Neutrophil (primary cell): ENCODE measurements around the gene NFATC3.
"Not testable (repeated sequence)": the region's sequence is repeated elsewhere in the genome, so short reads cannot be mapped to it uniquely, and the experiment has no call there.

Experiments
- H3K27ac ChIP-seq: fragments of 200-600 bp; sonication (generic); 2 replicates; pipeline ENCODE4 v1.5.1; 2016; ENCODE audit warnings: mild to moderate bottlenecking, moderate library complexity
- H3K27me3 ChIP-seq: fragments of 200-600 bp; sonication (generic); 2 replicates; pipeline ENCODE4 v1.6.0; 2016; ENCODE audit warnings: mild to moderate bottlenecking
- H3K36me3 ChIP-seq: fragments of 200-600 bp; sonication (generic); 2 replicates; pipeline ENCODE4 v1.5.1; 2017
- H3K4me1 ChIP-seq, 2 experiments: fragments of 200-600 bp in 1 of 2; sonication (generic) in 1 of 2; 1 replicate in 1 of 2; 2 replicates in 1 of 2; pipeline versions ENCODE4 v1.5.1 to v1.6.1; 2013 to 2016; ENCODE audit warnings: low read depth in 1 of 2, low read length in 1 of 2, mild to moderate bottlenecking in 1 of 2, moderate library complexity in 1 of 2; ENCODE audit not compliant: control insufficient read depth in 1 of 2, insufficient read depth in 1 of 2
- H3K4me3 ChIP-seq, 2 experiments: fragments of 200-600 bp in 1 of 2; sonication (generic) in 1 of 2; 1 replicate in 1 of 2; 2 replicates in 1 of 2; pipeline ENCODE4 v1.5.1; 2013 to 2016; ENCODE audit warnings: low read depth in 1 of 2, low read length in 1 of 2, mild to moderate bottlenecking in 1 of 2, moderate library complexity in 1 of 2
- H3K9me3 ChIP-seq: fragments of 200-600 bp; sonication (generic); 2 replicates; pipeline ENCODE4 v1.5.1; 2016
- TF ChIP-seq, protein P1 (sequence below): fragments of 200-600 bp; sonication (generic); IDR thresholded peaks from 2 replicates; pipeline ENCODE4 v1.5.1; 2016; ENCODE audit warnings: antibody characterized with exemption

The NFATC3 gene

DNA sequence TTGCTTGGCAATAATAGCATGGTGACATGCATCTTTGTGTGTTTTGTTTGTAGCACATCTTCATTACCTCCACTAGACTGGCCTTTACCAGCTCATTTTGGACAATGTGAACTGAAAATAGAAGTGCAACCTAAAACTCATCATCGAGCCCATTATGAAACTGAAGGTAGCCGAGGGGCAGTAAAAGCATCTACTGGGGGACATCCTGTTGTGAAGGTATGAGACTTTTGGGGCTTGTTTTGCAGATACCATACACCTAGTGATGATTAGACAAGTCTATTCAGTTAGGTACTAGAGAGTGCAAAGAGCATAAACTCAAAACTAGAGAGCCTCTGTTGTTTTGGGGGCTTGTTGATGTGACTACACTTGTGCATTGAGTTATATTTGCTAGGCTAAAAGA lies 41.2 kb downstream of the NFATC3 start:
- H3K4me1 ChIP-seq = peaks cover 0 to 5% of the 10 kb centered on the region in 2 experiments
- peaks cover 21% of the 10 kb centered on the region for H3K36me3 ChIP-seq
- no peaks in the 10 kb centered on the region for H3K9me3 ChIP-seq
- TF ChIP-seq, protein P1, sequence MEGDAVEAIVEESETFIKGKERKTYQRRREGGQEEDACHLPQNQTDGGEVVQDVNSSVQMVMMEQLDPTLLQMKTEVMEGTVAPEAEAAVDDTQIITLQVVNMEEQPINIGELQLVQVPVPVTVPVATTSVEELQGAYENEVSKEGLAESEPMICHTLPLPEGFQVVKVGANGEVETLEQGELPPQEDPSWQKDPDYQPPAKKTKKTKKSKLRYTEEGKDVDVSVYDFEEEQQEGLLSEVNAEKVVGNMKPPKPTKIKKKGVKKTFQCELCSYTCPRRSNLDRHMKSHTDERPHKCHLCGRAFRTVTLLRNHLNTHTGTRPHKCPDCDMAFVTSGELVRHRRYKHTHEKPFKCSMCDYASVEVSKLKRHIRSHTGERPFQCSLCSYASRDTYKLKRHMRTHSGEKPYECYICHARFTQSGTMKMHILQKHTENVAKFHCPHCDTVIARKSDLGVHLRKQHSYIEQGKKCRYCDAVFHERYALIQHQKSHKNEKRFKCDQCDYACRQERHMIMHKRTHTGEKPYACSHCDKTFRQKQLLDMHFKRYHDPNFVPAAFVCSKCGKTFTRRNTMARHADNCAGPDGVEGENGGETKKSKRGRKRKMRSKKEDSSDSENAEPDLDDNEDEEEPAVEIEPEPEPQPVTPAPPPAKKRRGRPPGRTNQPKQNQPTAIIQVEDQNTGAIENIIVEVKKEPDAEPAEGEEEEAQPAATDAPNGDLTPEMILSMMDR = no peak
- no peak overlapping the region for H3K4me3 ChIP-seq
- no peak overlapping the region for H3K27ac ChIP-seq
- H3K27me3 ChIP-seq = no peaks in the 10 kb centered on the region

DNA sequence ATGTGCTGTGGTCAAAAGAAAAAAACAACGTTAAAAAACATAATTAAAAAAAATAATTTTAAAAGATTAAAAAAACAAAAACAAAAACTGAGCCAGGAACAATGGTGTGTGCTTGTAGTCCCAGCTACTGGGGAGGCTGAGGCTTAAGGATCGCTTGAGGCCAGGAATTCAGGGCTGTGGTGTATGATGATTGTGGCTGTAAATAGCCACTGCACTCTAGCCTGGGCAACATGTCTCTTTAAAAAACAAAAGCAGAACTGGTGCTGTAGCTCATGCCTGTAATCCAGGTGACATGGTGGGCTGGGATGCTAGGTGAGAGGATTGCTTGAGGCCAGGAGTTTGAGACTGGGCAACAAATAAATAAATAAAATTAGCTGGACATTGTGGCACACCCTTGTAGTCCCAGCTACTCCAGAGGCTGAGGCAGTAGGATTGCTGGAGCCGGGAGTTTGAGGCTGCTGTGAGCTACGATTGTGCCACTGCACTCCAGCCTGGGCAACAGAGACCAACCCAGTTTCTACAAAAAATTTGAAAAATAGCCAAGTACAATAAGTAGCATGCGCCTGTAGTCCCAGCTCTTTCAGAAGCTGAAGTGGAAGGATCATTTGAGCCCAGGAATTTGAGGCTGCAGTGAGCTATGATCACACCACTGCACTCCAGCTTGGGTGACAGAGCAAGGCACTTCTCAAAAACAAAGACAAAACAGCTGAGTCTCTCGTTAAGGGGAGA lies 43.6 kb downstream of the NFATC3 start:
- H3K9me3 ChIP-seq = no peaks in the 10 kb centered on the region
- no peaks in the 10 kb centered on the region for H3K27me3 ChIP-seq
- peaks cover 18% of the 10 kb centered on the region for H3K36me3 ChIP-seq
- no peak overlapping the region for H3K4me3 ChIP-seq
- H3K4me1 ChIP-seq = peaks cover 0 to 5% of the 10 kb centered on the region in 2 experiments
- no peak overlapping the region for H3K27ac ChIP-seq
- TF ChIP-seq, protein P1 = no peak

DNA sequence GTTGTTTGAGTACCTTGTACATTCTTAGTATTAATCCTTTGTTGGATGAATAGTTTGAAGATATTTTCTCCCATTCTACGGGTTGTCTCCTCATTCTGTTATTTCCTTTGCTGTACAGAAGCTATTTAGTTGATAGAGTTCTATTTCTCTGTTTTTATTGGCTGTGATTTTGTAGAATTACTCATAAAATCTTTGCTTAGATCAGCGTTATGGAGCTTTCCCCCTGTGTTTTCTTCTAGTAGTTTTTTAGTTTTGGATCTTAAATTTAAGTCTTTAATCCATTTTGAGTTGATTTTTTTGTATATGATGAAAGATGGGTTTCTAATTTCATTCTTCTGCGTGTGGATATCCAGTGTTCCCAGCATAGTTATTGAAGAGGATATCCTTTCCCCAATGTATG lies 45.4 kb downstream of the NFATC3 start:
- H3K9me3 ChIP-seq = no peaks in the 10 kb centered on the region
- peaks cover 0 to 5% of the 10 kb centered on the region in 2 experiments for H3K4me1 ChIP-seq
- TF ChIP-seq, protein P1 = no peak
- H3K27me3 ChIP-seq = no peaks in the 10 kb centered on the region
- H3K36me3 ChIP-seq = peaks cover 22% of the 10 kb centered on the region
- no peak overlapping the region for H3K27ac ChIP-seq
- H3K4me3 ChIP-seq = no peak overlapping the region

DNA sequence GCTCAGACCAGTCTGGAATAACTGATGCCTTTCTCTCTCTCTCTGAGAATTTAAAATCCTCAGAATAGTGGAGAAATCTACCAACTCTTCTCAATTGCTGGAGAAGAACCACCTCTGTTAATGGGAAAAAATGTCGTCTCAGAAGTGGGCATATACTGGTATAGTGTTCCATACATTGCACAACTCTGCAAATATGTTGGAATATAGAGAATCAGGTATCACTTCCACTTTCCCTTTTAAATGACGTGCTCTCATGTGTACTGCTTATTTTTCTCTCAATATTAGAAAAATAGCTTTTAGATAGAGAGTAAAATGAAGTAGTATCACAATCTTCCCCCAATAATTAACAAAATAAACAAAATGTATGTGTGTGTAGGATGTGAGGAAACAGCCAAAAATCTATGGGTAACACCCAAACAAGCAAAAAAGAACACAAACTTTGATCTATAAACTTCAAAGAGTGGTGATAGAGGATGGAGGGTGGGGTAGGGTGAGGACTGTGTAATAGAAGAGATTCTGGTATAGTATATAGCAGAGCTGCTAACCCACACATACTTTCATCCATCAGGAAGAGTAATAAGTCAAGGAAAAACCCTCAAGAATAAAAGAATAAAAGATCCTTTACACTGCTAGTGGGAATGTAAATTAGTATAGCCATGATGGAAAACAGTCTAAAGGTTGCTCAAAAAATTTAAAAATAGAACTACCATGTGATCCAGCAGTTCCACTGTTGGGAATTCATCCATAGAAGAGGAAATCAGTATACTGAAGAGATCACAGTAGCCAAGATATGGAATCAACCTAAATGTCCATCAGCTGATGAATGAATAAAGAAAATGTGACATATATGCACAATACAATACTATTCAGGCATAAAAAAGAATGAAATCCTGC lies 46.9 kb downstream of the NFATC3 start:
- Histone ChIP-seq H3K27me3 (no peaks in the 10 kb centered on the region), H3K36me3 (peaks cover 16% of the 10 kb centered on the region), H3K4me3 (no peak overlapping the region), H3K9me3 (no peaks in the 10 kb centered on the region), H3K4me1 (peaks cover 0 to 5% of the 10 kb centered on the region in 2 experiments), H3K27ac (no peak overlapping the region)
- TF ChIP-seq, protein P1 = no peak

DNA sequence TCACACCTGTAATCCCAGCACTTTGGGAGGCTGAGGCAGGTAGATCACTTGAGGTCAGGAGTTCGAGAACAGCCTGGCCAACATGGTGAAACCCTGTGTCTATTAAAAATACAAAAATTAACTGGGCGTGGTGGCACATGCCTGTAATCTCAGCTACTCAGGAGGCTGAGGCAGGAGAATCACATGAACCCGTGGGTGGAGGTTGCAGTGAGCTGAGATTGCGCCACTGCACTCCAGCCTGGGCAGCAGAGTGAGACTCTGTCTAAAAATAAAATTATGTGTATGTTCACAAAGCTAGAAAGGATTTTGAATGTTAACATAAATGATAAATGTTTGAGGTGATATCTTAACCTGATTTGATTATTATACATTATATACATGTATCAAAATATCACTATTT lies 47.8 kb downstream of the NFATC3 start:
- not testable (repeated sequence) for H3K4me3 ChIP-seq, H3K9me3 ChIP-seq, H3K4me1 ChIP-seq, H3K27me3 ChIP-seq, H3K27ac ChIP-seq
- peaks cover 18% of the 10 kb centered on the region for H3K36me3 ChIP-seq

DNA sequence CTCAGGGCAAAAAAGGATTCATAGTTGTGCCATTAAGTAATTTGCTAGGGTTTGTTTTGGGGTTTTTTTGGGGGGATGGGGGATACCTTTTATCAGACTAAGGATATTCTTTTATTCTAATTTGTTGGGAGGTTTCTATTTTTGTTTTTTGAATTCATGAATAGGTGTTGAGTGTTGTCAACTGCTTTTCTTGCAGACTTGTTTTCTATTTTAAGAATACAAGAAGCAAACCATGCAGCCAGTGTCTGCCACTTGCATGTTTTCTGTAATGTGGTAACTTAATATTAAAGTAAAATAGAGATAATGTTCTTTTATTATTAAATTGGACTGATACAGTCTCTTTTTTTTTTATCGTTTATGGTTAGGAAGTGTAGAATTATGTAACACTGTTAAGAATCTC lies 49.5 kb downstream of the NFATC3 start:
- H3K27me3 ChIP-seq = no peaks in the 10 kb centered on the region
- H3K27ac ChIP-seq = no peak overlapping the region
- no peaks in the 10 kb centered on the region for H3K4me1 ChIP-seq
- H3K4me3 ChIP-seq = no peak overlapping the region
- TF ChIP-seq, protein P1 = no peak
- H3K9me3 ChIP-seq = no peaks in the 10 kb centered on the region
- peaks cover 26% of the 10 kb centered on the region for H3K36me3 ChIP-seq
